Muscle of leg (tissue), 11 donors: Measurements from ENCODE around the gene HIP1R. TPM values are rescaled to one million over a fixed set of nuclear protein-coding genes. Genes with fewer than 3 reads are reported as not detected.
A peak's percentile ranks its signal among the peaks of the same experiment; 100 is the strongest.

ENCODE experiments used
- DNase-seq: peaks from one replicate; pipeline ENCODE4 v3.0.0; 2013
- H3K27ac ChIP-seq: one replicate; pipeline ENCODE4 v1.5.1; 2013; ENCODE audit warnings: mild to moderate bottlenecking, low read length, control low read depth
- H3K27me3 ChIP-seq: one replicate; pipeline ENCODE4 v1.6.1; 2013; ENCODE audit warnings: low read length; ENCODE audit not compliant: control insufficient read depth, insufficient read depth
- H3K36me3 ChIP-seq: one replicate; pipeline ENCODE4 v1.6.1; 2013; ENCODE audit warnings: low read length; ENCODE audit not compliant: control insufficient read depth, insufficient read depth
- H3K4me1 ChIP-seq: one replicate; pipeline ENCODE4 v1.6.1; 2013; ENCODE audit warnings: low read length; ENCODE audit not compliant: control insufficient read depth, insufficient read depth
- H3K4me3 ChIP-seq: one replicate; pipeline ENCODE4 v1.5.1; 2013; ENCODE audit warnings: low read length, control low read depth
- H3K9me3 ChIP-seq: replicated peaks from 2 replicates; pipeline ENCODE4 v1.6.1; 2013; ENCODE audit warnings: low read depth, low read length; ENCODE audit not compliant: control insufficient read depth
- WGBS: methylation state at CpG from one replicate; pipeline ENCODE4 v1.1.5; 2013; ENCODE audit warnings: missing lambda C conversion rate; ENCODE audit not compliant: insufficient coverage; 5-methylcytosine and 5-hydroxymethylcytosine counted together
- polyA plus RNA-seq, 8 donors: library from polyadenylated mRNA; unstranded; fragments of 120-200 nt; gene quantifications; one replicate each; pipeline versions ENCODE4 v1.2.1 to v1.2.3, GENCODE V29; 2013; ENCODE audit warnings: inconsistent platforms in 1 of 8, low replicate concordance in 1 of 8; ENCODE audit not compliant: insufficient read length in 8 of 8, insufficient read depth in 1 of 8
- total RNA-seq: library from RNA; stranded (reverse); fragments of 120-200 nt; gene quantifications from one replicate; pipeline ENCODE4 v1.2.4, GENCODE V29; 2013

Gene HIP1R
- total and polyA plus RNA-seq, 9 donors = 6.6 to 10.3 (median 7.8) TPM

DNA sequence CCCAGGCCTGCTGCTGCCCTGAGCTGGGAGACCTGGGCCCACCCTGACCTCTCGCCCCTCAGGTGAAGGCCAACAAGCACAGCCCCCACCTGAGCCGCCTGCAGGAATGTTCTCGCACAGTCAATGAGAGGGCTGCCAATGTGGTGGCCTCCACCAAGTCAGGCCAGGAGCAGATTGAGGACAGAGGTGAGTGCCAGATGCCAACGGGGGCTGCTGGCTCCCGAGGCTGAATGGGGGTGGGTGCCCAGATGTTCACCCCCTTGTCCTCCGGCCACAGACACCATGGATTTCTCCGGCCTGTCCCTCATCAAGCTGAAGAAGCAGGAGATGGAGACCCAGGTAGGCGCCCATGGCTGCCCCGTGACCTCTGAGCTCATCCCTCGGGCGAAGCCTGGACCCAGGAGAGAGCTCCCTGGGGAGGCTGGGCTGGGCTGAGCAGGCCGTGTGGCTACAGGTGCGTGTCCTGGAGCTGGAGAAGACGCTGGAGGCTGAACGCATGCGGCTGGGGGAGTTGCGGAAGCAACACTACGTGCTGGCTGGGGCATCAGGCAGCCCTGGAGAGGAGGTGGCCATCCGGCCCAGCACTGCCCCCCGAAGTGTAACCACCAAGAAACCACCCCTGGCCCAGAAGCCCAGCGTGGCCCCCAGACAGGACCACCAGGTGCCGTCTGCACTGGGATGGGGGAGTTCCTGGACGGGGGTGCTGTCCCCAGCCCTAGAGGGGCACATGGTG lies 25.8 kb downstream of the HIP1R start:
- no peak overlapping the region for H3K4me3 ChIP-seq
- peaks cover 36% of the 10 kb centered on the region for H3K4me1 ChIP-seq
- no peaks in the 10 kb centered on the region for H3K27me3 ChIP-seq
- H3K36me3 ChIP-seq = peaks cover 22% of the 10 kb centered on the region
- H3K9me3 ChIP-seq = no peaks in the 10 kb centered on the region
- DNase-seq = peak; percentile 24
- H3K27ac ChIP-seq = no peak overlapping the region
- WGBS = 86% methylated on average over 19 of the region's 23 CpGs

DNA sequence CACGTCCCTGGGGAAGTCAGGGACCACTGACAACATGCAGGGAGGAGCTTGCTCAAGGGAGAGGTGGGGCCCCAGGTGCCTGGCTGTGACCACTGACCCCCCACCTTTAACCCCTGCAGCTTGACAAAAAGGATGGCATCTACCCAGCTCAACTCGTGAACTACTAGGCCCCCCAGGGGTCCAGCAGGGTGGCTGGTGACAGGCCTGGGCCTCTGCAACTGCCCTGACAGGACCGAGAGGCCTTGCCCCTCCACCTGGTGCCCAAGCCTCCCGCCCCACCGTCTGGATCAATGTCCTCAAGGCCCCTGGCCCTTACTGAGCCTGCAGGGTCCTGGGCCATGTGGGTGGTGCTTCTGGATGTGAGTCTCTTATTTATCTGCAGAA lies 26.3 kb downstream of the HIP1R start:
- peaks cover 27% of the 10 kb centered on the region for H3K36me3 ChIP-seq
- DNase-seq = no peak
- peaks cover 37% of the 10 kb centered on the region for H3K4me1 ChIP-seq

DNA sequence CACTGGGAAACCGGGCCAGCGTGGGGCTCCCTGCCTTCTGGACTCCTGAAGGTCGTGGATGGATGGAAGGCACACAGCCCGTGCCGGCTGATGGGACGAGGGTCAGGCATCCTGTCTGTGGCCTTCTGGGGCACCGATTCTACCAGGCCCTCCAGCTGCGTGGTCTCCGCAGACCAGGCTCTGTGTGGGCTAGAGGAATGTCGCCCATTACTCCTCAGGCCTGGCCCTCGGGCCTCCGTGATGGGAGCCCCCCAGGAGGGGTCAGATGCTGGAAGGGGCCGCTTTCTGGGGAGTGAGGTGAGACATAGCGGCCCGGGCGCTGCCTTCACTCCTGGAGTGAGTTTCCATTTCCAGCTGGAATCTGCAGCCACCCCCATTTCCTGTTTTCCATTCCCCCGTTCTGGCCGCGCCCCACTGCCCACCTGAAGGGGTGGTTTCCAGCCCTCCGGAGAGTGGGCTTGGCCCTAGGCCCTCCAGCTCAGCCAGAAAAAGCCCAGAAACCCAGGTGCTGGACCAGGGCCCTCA lies 26.9 kb downstream of the HIP1R start:
- Histone ChIP-seq H3K4me1 (peaks cover 37% of the 10 kb centered on the region), H3K27me3 (no peaks in the 10 kb centered on the region), H3K27ac (peak overlapping the region; percentile 51), H3K36me3 (peaks cover 33% of the 10 kb centered on the region), H3K9me3 (no peaks in the 10 kb centered on the region), H3K4me3 (no peak overlapping the region)
- 37% methylated on average over 12 of the region's 20 CpGs for WGBS
- peak; percentile 33 for DNase-seq

More for the DNA sequence above, 26.3 kb downstream of the HIP1R start:
- Histone ChIP-seq H3K9me3 (no peaks in the 10 kb centered on the region), H3K27ac (no peak overlapping the region), H3K27me3 (no peaks in the 10 kb centered on the region), H3K4me3 (no peak overlapping the region)
- 57% methylated on average over 3 of the region's 5 CpGs for WGBS

DNA sequence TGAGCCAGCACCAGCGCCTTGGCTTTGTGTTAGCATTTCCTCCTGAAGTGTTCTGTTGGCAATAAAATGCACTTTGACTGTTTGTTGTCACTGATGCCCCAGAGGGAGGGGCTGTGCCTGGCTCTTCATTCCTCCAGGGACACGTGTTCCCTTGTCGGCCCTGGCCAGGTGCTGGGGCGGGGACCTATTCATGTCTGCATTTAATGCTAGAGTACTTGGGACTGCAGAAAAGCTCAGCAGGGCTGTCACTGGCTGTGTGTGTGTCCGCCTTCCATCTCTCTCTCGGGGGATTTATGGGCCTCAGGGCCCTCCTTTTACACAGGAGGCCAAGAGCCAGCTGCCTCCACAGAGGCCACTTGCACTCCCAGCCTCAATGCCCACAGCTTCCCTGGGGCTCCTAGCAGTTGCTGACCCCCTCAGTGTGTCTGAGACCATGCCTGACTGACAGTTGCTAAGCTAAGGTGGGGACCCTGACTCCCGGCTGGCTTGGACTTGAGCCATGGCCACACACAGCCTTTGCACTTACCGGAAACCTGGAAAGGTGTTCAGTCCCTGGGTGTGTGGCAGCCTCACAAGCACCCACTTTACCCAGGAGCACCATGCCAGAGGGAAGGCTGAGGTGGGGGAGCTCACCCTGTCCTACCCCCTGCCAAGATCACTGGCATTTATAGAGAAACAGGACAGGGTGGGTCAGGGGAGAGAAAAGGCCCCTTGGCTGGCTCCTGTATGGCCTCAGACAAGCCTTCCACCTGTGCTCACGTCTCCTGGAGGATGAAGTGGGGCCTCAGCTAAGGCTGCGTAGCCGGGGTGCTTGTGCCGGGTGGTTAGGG lies 27.8 kb downstream of the HIP1R start:
- H3K36me3 ChIP-seq = peaks cover 42% of the 10 kb centered on the region
- H3K27ac ChIP-seq = peak overlapping the region; percentile 20
- WGBS = 44% methylated on average over 10 of the region's 12 CpGs
- peak; percentile 35 for DNase-seq
- H3K9me3 ChIP-seq = no peaks in the 10 kb centered on the region
- no peak overlapping the region for H3K4me3 ChIP-seq
- peaks cover 44% of the 10 kb centered on the region for H3K4me1 ChIP-seq
- no peaks in the 10 kb centered on the region for H3K27me3 ChIP-seq

DNA sequence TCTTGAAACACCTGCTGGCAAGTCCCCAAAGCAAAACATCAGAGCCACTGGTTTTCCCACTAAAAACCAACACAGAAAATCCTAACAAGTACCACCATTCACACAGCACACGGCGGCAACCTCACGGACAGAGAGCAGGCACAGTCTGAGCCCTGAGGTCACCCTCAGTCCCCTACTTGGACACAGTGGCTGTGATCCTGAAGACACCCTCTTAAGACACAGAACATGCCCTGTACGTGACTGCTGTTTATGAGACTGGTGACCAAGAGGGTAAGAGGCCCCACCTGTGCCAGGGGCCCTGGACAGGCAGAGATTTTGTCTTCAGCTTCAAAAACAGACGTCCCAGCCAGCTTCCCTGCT lies 29.6 kb downstream of the HIP1R start:
- H3K4me1 ChIP-seq = peaks cover 50% of the 10 kb centered on the region
- no peak overlapping the region for H3K4me3 ChIP-seq
- H3K27me3 ChIP-seq = no peaks in the 10 kb centered on the region
- no peaks in the 10 kb centered on the region for H3K9me3 ChIP-seq
- H3K36me3 ChIP-seq = peaks cover 59% of the 10 kb centered on the region
- no peak for DNase-seq
- H3K27ac ChIP-seq = no peak overlapping the region
- 90% methylated on average over 3 of the region's 5 CpGs for WGBS

- no peak overlapping the region for H3K27ac ChIP-seq
- no peaks in the 10 kb centered on the region for H3K27me3 ChIP-seq
- DNase-seq = peak; percentile 24
- H3K9me3 ChIP-seq = no peaks in the 10 kb centered on the region
- peaks cover 65% of the 10 kb centered on the region for H3K36me3 ChIP-seq
- WGBS = 79% methylated on average over 39 of the region's 43 CpGs
- H3K4me1 ChIP-seq = peaks cover 52% of the 10 kb centered on the region
- H3K4me3 ChIP-seq = no peak overlapping the region
These were observed 30.3 kb downstream of the HIP1R start for GRCh38 chr12:122865268-122866231.

GRCh38 chr12:122866379-122866778 lies 31.1 kb downstream of the HIP1R start:
- H3K27ac ChIP-seq = no peak overlapping the region
- 90% methylated on average over 3 of the region's 17 CpGs for WGBS
- peaks cover 54% of the 10 kb centered on the region for H3K4me1 ChIP-seq
- no peak for DNase-seq
- no peaks in the 10 kb centered on the region for H3K27me3 ChIP-seq
- peaks cover 62% of the 10 kb centered on the region for H3K36me3 ChIP-seq
- no peak overlapping the region for H3K4me3 ChIP-seq
- H3K9me3 ChIP-seq = no peaks in the 10 kb centered on the region

- Histone ChIP-seq H3K27me3 (no peaks in the 10 kb centered on the region), H3K9me3 (no peaks in the 10 kb centered on the region), H3K36me3 (peaks cover 62% of the 10 kb centered on the region), H3K4me1 (peaks cover 57% of the 10 kb centered on the region), H3K27ac (no peak overlapping the region), H3K4me3 (no peak overlapping the region)
- DNase-seq = no peak
- 85% methylated on average over 33 of the region's 36 CpGs for WGBS
These were observed 31.8 kb downstream of the HIP1R start for GRCh38 chr12:122866950-122867607.

GRCh38 chr12:122867691-122868461 lies 32.6 kb downstream of the HIP1R start:
- no peaks in the 10 kb centered on the region for H3K27me3 ChIP-seq
- peaks cover 62% of the 10 kb centered on the region for H3K36me3 ChIP-seq
- H3K4me3 ChIP-seq = no peak overlapping the region
- H3K9me3 ChIP-seq = no peaks in the 10 kb centered on the region
- H3K27ac ChIP-seq = peak overlapping the region; percentile 38
- WGBS = 79% methylated on average over 33 of the region's 33 CpGs
- H3K4me1 ChIP-seq = peaks cover 58% of the 10 kb centered on the region
- peak; percentile 46 for DNase-seq
